ENCODE measurements around the gene INAVA. TPM values are rescaled to one million over a fixed set of nuclear protein-coding genes. Genes with fewer than 3 reads are reported as not detected.
A peak's percentile ranks its signal among the peaks of the same experiment; 100 is the strongest.

Gene INAVA
- total and polyA plus RNA-seq, 4 donors: 5.8 to 17.1 (median 9.3) TPM

DNA sequence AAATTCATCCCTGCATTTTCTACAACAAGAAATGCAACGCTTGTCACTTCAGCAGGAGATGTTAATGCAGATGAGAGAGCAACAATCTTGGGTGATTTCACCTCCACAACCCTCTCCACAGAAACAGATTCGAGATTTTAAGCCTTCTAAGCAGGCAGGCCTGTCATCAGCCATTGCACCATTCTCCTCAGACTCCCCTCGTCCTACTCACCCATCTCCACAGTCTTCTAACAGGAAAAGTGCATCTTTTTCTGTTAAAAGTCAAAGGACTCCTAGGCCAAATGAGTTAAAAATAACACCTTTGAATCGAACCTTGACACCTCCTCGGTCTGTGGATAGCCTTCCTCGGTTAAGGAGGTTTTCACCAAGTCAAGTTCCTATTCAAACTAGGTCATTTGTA, 45.3 kb upstream of the INAVA start:
- Histone ChIP-seq H3K27ac (ENCODE audit: low read depth in 1 of 2, low read length in 1 of 2) (no peak overlapping the region), H3K9ac (ENCODE audit: insufficient read depth in 1 of 2, low read length in 2 of 2) (no peak overlapping the region), H3K4me3 (no peak overlapping the region), H3K9me3 (ENCODE audit: control insufficient read depth in 4 of 4, insufficient read depth in 3 of 4, low read length in 3 of 4) (no peaks in the 10 kb centered on the region), H3K4me1 (ENCODE audit: control insufficient read depth in 5 of 5, insufficient read depth in 5 of 5, low read length in 5 of 5) (no peaks in the 10 kb centered on the region), H3K36me3 (ENCODE audit: control insufficient read depth in 4 of 4, insufficient read depth in 4 of 4, low read length in 4 of 4) (peaks cover 3 to 46% (median 28%) of the 10 kb centered on the region in 4 donors), H3K27me3 (ENCODE audit: control insufficient read depth in 3 of 3, insufficient read depth in 3 of 3, low read length in 2 of 3) (no peaks in the 10 kb centered on the region)
- ATAC-seq (ENCODE audit: insufficient read depth, low FRiP score): no peak
- TF ChIP-seq CTCF (IDR thresholded peaks at IDR 0.05; ENCODE audit: control extremely low read depth, extremely low read depth): no peak
- 90 to 92% methylated on average over 6 of the region's 6 CpGs for WGBS, 2 donors
- DNase-seq: no peak

GRCh38 chr1:200850554-200850953, 44.1 kb upstream of the INAVA start:
- no peaks in the 10 kb centered on the region for H3K9me3 ChIP-seq (ENCODE audit: control insufficient read depth in 4 of 4, insufficient read depth in 3 of 4, low read length in 3 of 4)
- no peak overlapping the region for H3K4me3 ChIP-seq
- H3K36me3 ChIP-seq (ENCODE audit: control insufficient read depth in 4 of 4, insufficient read depth in 4 of 4, low read length in 4 of 4): peaks cover 2 to 46% (median 26%) of the 10 kb centered on the region in 4 donors
- DNase-seq (no peak), ATAC-seq (ENCODE audit: insufficient read depth, low FRiP score) (no peak)
- no peak overlapping the region for H3K27ac ChIP-seq (ENCODE audit: low read depth in 1 of 2, low read length in 1 of 2)
- H3K4me1 ChIP-seq (ENCODE audit: control insufficient read depth in 5 of 5, insufficient read depth in 5 of 5, low read length in 5 of 5): no peaks in the 10 kb centered on the region
- H3K27me3 ChIP-seq (ENCODE audit: control insufficient read depth in 3 of 3, insufficient read depth in 3 of 3, low read length in 2 of 3): no peaks in the 10 kb centered on the region
- H3K9ac ChIP-seq (ENCODE audit: insufficient read depth in 1 of 2, low read length in 2 of 2): no peak overlapping the region
- no peak for TF ChIP-seq CTCF (IDR thresholded peaks at IDR 0.05; ENCODE audit: control extremely low read depth, extremely low read depth)

- Histone ChIP-seq H3K27ac (ENCODE audit: low read depth in 1 of 2, low read length in 1 of 2) (no peak overlapping the region), H3K4me3 (no peak overlapping the region), H3K9me3 (ENCODE audit: control insufficient read depth in 4 of 4, insufficient read depth in 3 of 4, low read length in 3 of 4) (no peaks in the 10 kb centered on the region), H3K27me3 (ENCODE audit: control insufficient read depth in 3 of 3, insufficient read depth in 3 of 3, low read length in 2 of 3) (no peaks in the 10 kb centered on the region), H3K4me1 (ENCODE audit: control insufficient read depth in 5 of 5, insufficient read depth in 5 of 5, low read length in 5 of 5) (peaks cover 0 to 6% (median 0%) of the 10 kb centered on the region in 5 donors), H3K9ac (ENCODE audit: insufficient read depth in 1 of 2, low read length in 2 of 2) (no peak overlapping the region), H3K36me3 (ENCODE audit: control insufficient read depth in 4 of 4, insufficient read depth in 4 of 4, low read length in 4 of 4) (peaks cover 5 to 26% (median 17%) of the 10 kb centered on the region in 4 donors)
- DNase-seq: peak in 2 of 3 donors; percentile 23 to 37
- ATAC-seq (ENCODE audit: insufficient read depth, low FRiP score): no peak
- TF ChIP-seq CTCF (IDR thresholded peaks at IDR 0.05; ENCODE audit: control extremely low read depth, extremely low read depth): no peak
- 88 to 94% methylated on average over 2 of the region's 2 CpGs for WGBS, 2 donors
Measured at GRCh38 chr1:200856716-200857357, 37.9 kb upstream of the INAVA start.

DNA sequence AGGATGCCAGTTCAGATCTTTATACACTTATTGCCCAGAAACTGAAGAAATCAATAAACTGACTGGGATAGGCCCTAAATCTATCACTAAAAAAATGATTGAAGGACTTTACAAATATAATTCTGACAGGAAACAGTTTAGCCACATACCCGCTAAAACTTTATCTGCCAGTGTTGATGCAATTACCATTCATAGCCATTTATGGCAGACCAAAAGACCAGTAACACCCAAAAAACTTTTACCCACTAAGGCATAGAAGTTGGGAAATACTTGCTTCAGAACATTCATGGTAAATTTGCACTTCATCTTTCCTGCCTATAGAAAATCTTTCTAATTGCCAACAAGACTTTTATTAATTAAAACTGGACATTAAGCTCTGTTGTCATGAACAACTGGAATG, 36.9 kb upstream of the INAVA start:
- ATAC-seq (ENCODE audit: insufficient read depth, low FRiP score): no peak
- 53 to 69% methylated on average over 1 of the region's 1 CpG for WGBS, 2 donors
- no peaks in the 10 kb centered on the region for H3K9me3 ChIP-seq (ENCODE audit: control insufficient read depth in 4 of 4, insufficient read depth in 3 of 4, low read length in 3 of 4)
- H3K9ac ChIP-seq (ENCODE audit: insufficient read depth in 1 of 2, low read length in 2 of 2): no peak overlapping the region
- no peaks in the 10 kb centered on the region for H3K27me3 ChIP-seq (ENCODE audit: control insufficient read depth in 3 of 3, insufficient read depth in 3 of 3, low read length in 2 of 3)
- DNase-seq: no peak
- no peak overlapping the region for H3K27ac ChIP-seq (ENCODE audit: low read depth in 1 of 2, low read length in 1 of 2)
- no peak overlapping the region for H3K4me3 ChIP-seq
- H3K36me3 ChIP-seq (ENCODE audit: control insufficient read depth in 4 of 4, insufficient read depth in 4 of 4, low read length in 4 of 4): peaks cover 7 to 21% (median 15%) of the 10 kb centered on the region in 4 donors
- peaks cover 0 to 6% (median 0%) of the 10 kb centered on the region in 5 donors for H3K4me1 ChIP-seq (ENCODE audit: control insufficient read depth in 5 of 5, insufficient read depth in 5 of 5, low read length in 5 of 5)
- no peak for TF ChIP-seq CTCF (IDR thresholded peaks at IDR 0.05; ENCODE audit: control extremely low read depth, extremely low read depth)

Measured in lung (tissue), 12 donors.